Heart right ventricle (tissue), 16 donors: ENCODE results near the gene VIPR2. TPM values are rescaled to one million over a fixed set of nuclear protein-coding genes. Genes with fewer than 3 reads are reported as not detected.

Experiments
- ATAC-seq, 8 donors: fragments of 200-7000 bp; cut with Tn5 transposase; one replicate each; pipeline ENCODE4 v1.9.1; 2020; ENCODE audit warnings: mild to moderate bottlenecking in 8 of 8, moderate library complexity in 8 of 8, moderate number of reproducible peaks in 1 of 8
- DNase-seq, 2 donors: peaks; one replicate each; pipeline ENCODE4 v3.0.0-alpha.2; 2020
- H3K27ac ChIP-seq, 10 donors: fragments of 200-600 bp; sonication (generic) in 2 of 10; one replicate each; pipeline versions ENCODE4 v1.5.0 to v1.8.0; 2020 to 2022; ENCODE audit warnings: mild to moderate bottlenecking in 3 of 10
- H3K27me3 ChIP-seq, 7 donors: fragments of 200-600 bp; one replicate each; pipeline ENCODE4 v1.8.0; 2021 to 2022; ENCODE audit warnings: mild to moderate bottlenecking in 2 of 7
- H3K36me3 ChIP-seq, 9 donors: fragments of 200-600 bp; sonication (generic) in 1 of 9; one replicate each; pipeline versions ENCODE4 v1.5.0 to v1.8.0; 2020 to 2022; ENCODE audit warnings: mild to moderate bottlenecking in 2 of 9
- H3K4me1 ChIP-seq, 9 donors: fragments of 200-600 bp; sonication (generic) in 1 of 9; one replicate each; pipeline versions ENCODE4 v1.5.0 to v1.8.0; 2020 to 2022; ENCODE audit warnings: mild to moderate bottlenecking in 4 of 9
- H3K4me3 ChIP-seq, 10 donors: fragments of 200-600 bp; sonication (generic) in 2 of 10; one replicate each; pipeline versions ENCODE4 v1.5.0 to v1.8.0; 2020 to 2022; ENCODE audit warnings: mild to moderate bottlenecking in 7 of 10, moderate library complexity in 2 of 10
- H3K9me3 ChIP-seq, 11 donors: fragments of 200-600 bp in 10 of 11; sonication (generic) in 2 of 11; one replicate each; pipeline versions ENCODE4 v1.5.0 to v1.8.0; 2013 to 2022; ENCODE audit warnings: mild to moderate bottlenecking in 2 of 11, control low read depth in 1 of 11, moderate library complexity in 1 of 11
- CTCF ChIP-seq, 9 donors: fragments of 200-600 bp; sonication (generic) in 2 of 9; IDR thresholded peaks; one replicate each; pipeline versions ENCODE4 v1.5.0 to v1.8.0; 2021 to 2022; ENCODE audit warnings: antibody characterized with exemption in 9 of 9, mild to moderate bottlenecking in 5 of 9, moderate library complexity in 1 of 9
- WGBS, 2 donors: extraction: QIAGEN DNeasy Blood & Tissue Kit; methylation state at CpG; one replicate each; pipeline ENCODE4 v1.1.7; 2013; ENCODE audit warnings: inconsistent platforms in 1 of 2; 5-methylcytosine and 5-hydroxymethylcytosine counted together
- intact Hi-C, 10 donors: fragments of 100-400 bp; cut with DNase I; formaldehyde crosslinking; loops; one replicate each; pipeline versions ENCODE4 v1.11.1 to v1.14.2; 2022
- polyA plus RNA-seq, 2 donors: library from polyadenylated mRNA; stranded (reverse); fragments of 200-250 nt; gene quantifications; one replicate each; pipeline ENCODE4 v1.2.3, GENCODE V29; 2013
- total RNA-seq, 10 donors: library from RNA; stranded (reverse); fragmentation: NEBNext Ultra II Directional in 3 of 10; extraction: Animal tissue kit (Norgen Biotek cat#: 25700) in 3 of 10; gene quantifications; one replicate each; pipeline versions ENCODE4 v1.2.1 to v1.2.4, GENCODE V29; 2021 to 2023
- donor health status: Arrhythmogenic right ventricular cardiomyopathy.
- donor health status: ischemic (EF 13 %, LVEDD 7.1; RV severe dilation, severe dysfunction).
- donor health status: healthy with polysubstance abuse.
- donor health status: DM: no; HTN: yes; CAD: no.
- donor health status: DM: no; HTN: no; CAD: no.
- donor health status: ischemic (EF 25% LVEDD 6.9; RV normal size, moderate dysfunction).
- donor health status: ischemic (EF 25% LVEDD 5.7; RV mildly dilated, moderate dysfunction).
- donor health status: healthy.
- donor health status: DM: yes; HTN: yes; CAD: no.
- donor health status: Ischemic cardiomyopathy.
- donor health status: ischemic (EF 35%, LVEDD 5.7; RV mildly dilated, moderate dysfunction).
- donor health status: nonischemic (EF 11% LVEDD 7.7; RV severe dilation, severe dysfunction).
- donor health status: DM: yes; HTN: yes; CAD: no.
- donor health status: PGD.
- donor health status: ischemic (EF 29% LVEDD 5.4; RV normal size, mild dysfunction).
- donor health status: nonischemic (EF 23%, LVEDD 6.1; RV moderate dilation, normal function).

The VIPR2 gene
- total and polyA plus RNA-seq, 12 donors, result 3.0 to 30.6 (median 19.1) TPM

GRCh38 chr7:159192013-159192412 lies 47.3 kb upstream of the VIPR2 start:
- Histone ChIP-seq H3K36me3 (no peaks in the 10 kb centered on the region), H3K9me3 (peaks cover 0 to 19% (median 8%) of the 10 kb centered on the region in 11 donors), H3K27ac (no peak overlapping the region), H3K4me3 (no peak overlapping the region), H3K27me3 (peaks cover 0 to 9% (median 2%) of the 10 kb centered on the region in 7 donors), H3K4me1 (peaks cover 0 to 14% (median 2%) of the 10 kb centered on the region in 9 donors)
- intact Hi-C loops, result no loop called here
- 87 to 89% methylated on average over 3 of the region's 3 CpGs for WGBS, 2 donors
- TF ChIP-seq CTCF (IDR thresholded peaks at IDR 0.05), result no peak
- DNase-seq (no peak), ATAC-seq (no peak)

GRCh38 chr7:159191236-159191635 lies 46.6 kb upstream of the VIPR2 start:
- no peak for ATAC-seq
- Histone ChIP-seq H3K27me3 (peaks cover 0 to 9% (median 2%) of the 10 kb centered on the region in 7 donors), H3K4me1 (peaks cover 0 to 7% (median 0%) of the 10 kb centered on the region in 9 donors), H3K4me3 (no peak overlapping the region), H3K9me3 (peaks cover 0 to 19% (median 9%) of the 10 kb centered on the region in 11 donors), H3K36me3 (no peaks in the 10 kb centered on the region), H3K27ac (no peak overlapping the region)
- intact Hi-C loops, result no loop called here
- DNase-seq, result no peak
- TF ChIP-seq CTCF (IDR thresholded peaks at IDR 0.05), result no peak
- 53 to 55% methylated on average over 11 of the region's 11 CpGs for WGBS, 2 donors

GRCh38 chr7:159188011-159188410 lies 43.3 kb upstream of the VIPR2 start:
- DNase-seq, result no peak
- Histone ChIP-seq H3K9me3 (peaks cover 0 to 26% (median 10%) of the 10 kb centered on the region in 11 donors), H3K27me3 (peaks cover 0 to 9% (median 2%) of the 10 kb centered on the region in 7 donors), H3K4me3 (no peak overlapping the region), H3K27ac (no peak overlapping the region), H3K36me3 (no peaks in the 10 kb centered on the region), H3K4me1 (no peaks in the 10 kb centered on the region)
- intact Hi-C loops, result no loop called here
- TF ChIP-seq CTCF (IDR thresholded peaks at IDR 0.05), result no peak
- ATAC-seq, result no peak

GRCh38 chr7:159179241-159179640 lies 34.6 kb upstream of the VIPR2 start:
- Histone ChIP-seq H3K4me3 (no peak overlapping the region), H3K27me3 (no peaks in the 10 kb centered on the region), H3K4me1 (no peaks in the 10 kb centered on the region), H3K36me3 (no peaks in the 10 kb centered on the region), H3K27ac (no peak overlapping the region), H3K9me3 (peaks cover 0 to 20% (median under 1%) of the 10 kb centered on the region in 11 donors)
- no peak for TF ChIP-seq CTCF (IDR thresholded peaks at IDR 0.05)
- WGBS, 2 donors, result 90 to 96% methylated on average over 6 of the region's 6 CpGs
- intact Hi-C loops, result no loop called here
- DNase-seq (no peak), ATAC-seq (no peak)
